DOHH2 (cell line): ENCODE results near the gene HTR1D.

ENCODE experiments used
- H3F3A ChIP-seq: fragments of 200-600 bp; sonication (generic), shearing (Covaris generic); 2 replicates; pipeline ENCODE4 v1.6.0; 2016; ENCODE audit warnings: antibody characterized with exemption, mild to moderate bottlenecking; ENCODE audit not compliant: control insufficient read depth, insufficient read depth
- H3K27ac ChIP-seq: fragments of 200-600 bp; sonication (generic); 2 replicates; pipeline ENCODE4 v1.5.1; 2014; ENCODE audit warnings: low read depth, mild to moderate bottlenecking, low read length, moderate library complexity
- H3K27me3 ChIP-seq: fragments of 200-600 bp; sonication (generic); 2 replicates; pipeline ENCODE4 v1.6.1; 2014; ENCODE audit warnings: mild to moderate bottlenecking, low read length, mixed read lengths; ENCODE audit not compliant: control insufficient read depth
- H3K36me3 ChIP-seq: fragments of 200-600 bp; sonication (generic); 2 replicates; pipeline ENCODE4 v1.6.1; 2014; ENCODE audit warnings: mild to moderate bottlenecking, low read length, moderate library complexity, mixed read lengths; ENCODE audit not compliant: control insufficient read depth
- H3K4me1 ChIP-seq: fragments of 200-600 bp; sonication (generic); 2 replicates; pipeline ENCODE4 v1.6.1; 2014; ENCODE audit warnings: mild to moderate bottlenecking, low read length, mixed read lengths; ENCODE audit not compliant: control insufficient read depth
- H3K4me2 ChIP-seq: fragments of 200-600 bp; sonication (generic); 2 replicates; pipeline ENCODE4 v1.6.0; 2014; ENCODE audit warnings: mild to moderate bottlenecking, low read length, moderate library complexity
- H3K4me3 ChIP-seq: fragments of 200-600 bp; sonication (generic); 2 replicates; pipeline ENCODE4 v1.5.1; 2014; ENCODE audit warnings: mild to moderate bottlenecking, low read length, mixed read lengths
- H3K79me2 ChIP-seq: fragments of 200-600 bp; sonication (generic); 2 replicates; pipeline ENCODE4 v1.6.1; 2014; ENCODE audit warnings: mild to moderate bottlenecking, low read length, mixed read lengths; ENCODE audit not compliant: control insufficient read depth
- H3K9me2 ChIP-seq: fragments of 200-600 bp; sonication (generic); replicated peaks from 2 replicates; pipeline ENCODE4 v1.6.1; 2014; ENCODE audit warnings: mild to moderate bottlenecking, low read length, mixed read lengths; ENCODE audit not compliant: control insufficient read depth
- H3K9me3 ChIP-seq: fragments of 200-600 bp; sonication (generic); 2 replicates; pipeline ENCODE4 v1.6.1; 2014; ENCODE audit warnings: antibody characterized with exemption, low read length, mixed read lengths; ENCODE audit not compliant: control insufficient read depth, insufficient read depth
- H4K20me1 ChIP-seq: fragments of 200-600 bp; sonication (generic); 2 replicates; pipeline ENCODE4 v1.6.0; 2014; ENCODE audit warnings: low read depth, mild to moderate bottlenecking, antibody characterized with exemption, low read length, moderate library complexity; ENCODE audit not compliant: control insufficient read depth, insufficient read depth
- CTCF ChIP-seq: fragments of 200-600 bp; sonication (generic); IDR thresholded peaks from one replicate; pipeline ENCODE4 v1.5.1; 2014; ENCODE audit warnings: antibody characterized with exemption, mild to moderate bottlenecking, low read depth, low read length; ENCODE audit not compliant: poor library complexity, severe bottlenecking
- EZH2phosphoT487 ChIP-seq: fragments of 200-600 bp; sonication (generic); IDR thresholded peaks from 2 replicates; pipeline ENCODE4 v1.6.1; 2017; ENCODE audit warnings: borderline replicate concordance, mild to moderate bottlenecking, antibody characterized with exemption, low read length, moderate library complexity, mixed read lengths

The HTR1D gene

GRCh38 chr1:23148084-23148483 lies 69.2 kb downstream of the HTR1D start:
- no peaks in the 10 kb centered on the region for H3K9me3 ChIP-seq
- H3K36me3 ChIP-seq, result no peaks in the 10 kb centered on the region
- peaks cover 4% of the 10 kb centered on the region; the same call in 1 of the 2 replicates for H3K4me1 ChIP-seq
- no peaks in the 10 kb centered on the region; the same call in 1 of the 2 replicates for H4K20me1 ChIP-seq
- no peak overlapping the region for H3K4me2 ChIP-seq
- no peak overlapping the region for H3K27ac ChIP-seq
- peaks cover 54% of the 10 kb centered on the region for H3K79me2 ChIP-seq
- no peaks in the 10 kb centered on the region for H3K9me2 ChIP-seq
- H3F3A ChIP-seq, result no peaks in the 10 kb centered on the region
- H3K4me3 ChIP-seq, result no peak overlapping the region
- H3K27me3 ChIP-seq, result no peaks in the 10 kb centered on the region
- no peak for TF ChIP-seq CTCF
- TF ChIP-seq EZH2phosphoT487, result no peak
